Fibroblast of skin of scalp (primary cell): ENCODE results near the gene OSBPL5.

Experiments
- DNase-seq: peaks from one replicate; pipeline ENCODE4 v3.0.0-alpha.2; 2013

Gene OSBPL5

GRCh38 chr11:3148990-3149851 lies 15.9 kb downstream of the OSBPL5 start:
- no peak for DNase-seq

GRCh38 chr11:3148255-3148989 lies 16.7 kb downstream of the OSBPL5 start:
- DNase-seq: no peak

DNA sequence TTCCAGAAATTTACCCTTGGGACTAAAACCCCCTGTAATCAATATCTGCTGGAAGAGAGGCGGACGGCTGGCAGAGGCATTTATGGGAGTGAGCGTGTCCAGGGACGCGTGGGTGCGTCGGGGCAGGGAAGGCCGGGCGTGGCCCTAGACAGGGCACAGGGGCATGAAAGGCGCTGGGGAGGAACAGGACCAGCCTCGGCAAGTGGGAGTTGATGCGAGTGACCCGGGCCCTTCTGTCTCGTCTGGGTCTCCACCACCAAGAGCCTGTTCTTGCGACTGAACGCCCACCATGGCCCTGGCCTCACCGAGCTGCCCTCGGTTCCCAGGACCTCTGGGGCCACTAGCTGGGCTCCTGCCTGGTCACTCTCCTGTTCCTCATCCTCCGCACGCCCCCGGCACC lies 17.5 kb downstream of the OSBPL5 start:
- DNase-seq: no peak

- no peak for DNase-seq
Measured at GRCh38 chr11:3147257-3147619, 17.9 kb downstream of the OSBPL5 start.

DNA sequence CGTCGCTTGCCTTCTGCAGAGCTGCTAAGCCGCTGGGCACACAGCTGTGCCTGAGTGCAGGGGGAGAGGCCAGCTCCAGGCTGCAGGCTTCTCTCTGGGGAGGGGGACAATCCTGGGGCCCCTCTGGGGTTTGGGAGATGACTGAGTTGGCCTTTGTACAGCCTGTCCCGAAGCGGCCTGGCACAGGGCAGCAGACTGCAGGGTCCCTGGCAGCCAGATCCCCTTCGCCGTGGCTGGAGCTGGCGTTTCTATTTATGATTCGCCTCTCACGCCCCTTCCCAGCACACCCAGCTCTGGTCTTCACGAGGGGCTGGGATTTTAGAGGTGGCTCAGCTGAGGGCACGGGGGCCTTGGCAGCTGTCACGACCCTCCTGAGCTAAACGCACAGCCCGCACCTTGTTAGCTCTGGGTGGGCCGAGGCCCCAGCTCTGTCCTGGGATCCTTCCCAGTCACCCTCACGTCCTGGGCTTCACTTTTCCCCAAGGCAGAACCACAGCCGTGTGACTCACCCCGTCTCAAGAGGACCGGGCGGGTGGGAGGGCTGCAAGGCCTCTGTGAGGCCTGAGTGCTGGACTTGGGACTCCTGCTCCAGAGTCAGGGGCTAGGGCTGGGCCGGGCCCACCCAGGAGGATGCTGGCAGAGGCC lies 18.4 kb downstream of the OSBPL5 start:
- peak; percentile 52 for DNase-seq

DNA sequence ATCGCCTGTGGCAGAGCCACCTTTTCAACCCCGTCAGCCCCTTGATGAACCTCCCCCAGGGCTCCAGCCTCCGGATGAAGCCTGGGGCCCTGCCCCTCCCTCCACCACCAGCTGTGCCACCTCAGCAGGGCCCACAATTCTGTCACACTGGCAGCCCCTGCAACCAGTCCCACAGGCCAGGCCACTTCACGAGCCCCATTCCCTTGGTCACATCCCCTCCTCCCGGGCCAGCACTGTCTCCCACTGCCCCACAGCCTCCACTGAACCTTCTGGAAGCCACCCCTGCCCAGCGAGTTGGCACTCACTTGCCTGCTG lies 19.9 kb downstream of the OSBPL5 start:
- no peak for DNase-seq

DNA sequence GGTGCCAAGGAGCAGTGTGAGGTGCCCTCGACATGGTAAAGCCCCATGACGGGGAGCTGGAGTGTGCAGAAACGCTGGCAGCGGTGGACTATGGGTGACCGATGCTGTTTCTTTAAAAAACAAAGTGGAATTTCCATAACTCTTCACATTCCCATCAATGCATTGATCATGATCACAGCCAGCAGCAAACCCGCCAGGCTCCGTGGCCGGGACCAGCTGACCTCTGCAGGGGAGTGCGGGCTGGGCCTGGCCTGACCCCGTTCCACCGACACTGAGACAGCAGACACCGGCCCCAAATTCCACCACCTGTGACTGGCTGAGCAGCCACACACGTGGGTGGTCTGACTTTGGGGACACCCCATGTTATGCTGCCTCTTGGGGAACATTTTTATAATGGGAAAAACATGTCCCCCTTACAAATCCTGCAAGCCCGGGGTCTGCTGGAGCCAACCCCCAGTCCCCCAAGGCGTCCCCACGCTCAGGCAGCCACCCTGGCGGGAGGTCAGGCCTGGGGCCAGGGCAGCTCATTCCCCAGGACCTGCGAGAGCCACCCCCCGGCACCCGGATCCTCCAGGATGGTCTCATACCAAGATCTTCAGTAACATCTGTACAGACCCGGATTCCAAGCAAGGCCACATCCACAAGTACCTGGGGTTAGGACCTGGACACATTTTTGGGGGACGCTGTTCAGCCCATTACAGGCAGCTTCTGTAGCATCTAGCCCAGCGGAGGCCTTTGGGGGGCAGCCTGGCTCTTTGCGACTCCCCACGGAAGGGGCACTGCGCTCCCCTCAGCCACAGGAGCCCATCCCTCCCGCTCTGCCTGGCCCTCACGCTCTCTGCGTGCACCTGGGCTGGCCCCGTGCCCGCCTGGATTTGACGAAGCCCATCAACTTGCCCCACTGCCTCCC lies 20.6 kb downstream of the OSBPL5 start:
- no peak for DNase-seq

DNA sequence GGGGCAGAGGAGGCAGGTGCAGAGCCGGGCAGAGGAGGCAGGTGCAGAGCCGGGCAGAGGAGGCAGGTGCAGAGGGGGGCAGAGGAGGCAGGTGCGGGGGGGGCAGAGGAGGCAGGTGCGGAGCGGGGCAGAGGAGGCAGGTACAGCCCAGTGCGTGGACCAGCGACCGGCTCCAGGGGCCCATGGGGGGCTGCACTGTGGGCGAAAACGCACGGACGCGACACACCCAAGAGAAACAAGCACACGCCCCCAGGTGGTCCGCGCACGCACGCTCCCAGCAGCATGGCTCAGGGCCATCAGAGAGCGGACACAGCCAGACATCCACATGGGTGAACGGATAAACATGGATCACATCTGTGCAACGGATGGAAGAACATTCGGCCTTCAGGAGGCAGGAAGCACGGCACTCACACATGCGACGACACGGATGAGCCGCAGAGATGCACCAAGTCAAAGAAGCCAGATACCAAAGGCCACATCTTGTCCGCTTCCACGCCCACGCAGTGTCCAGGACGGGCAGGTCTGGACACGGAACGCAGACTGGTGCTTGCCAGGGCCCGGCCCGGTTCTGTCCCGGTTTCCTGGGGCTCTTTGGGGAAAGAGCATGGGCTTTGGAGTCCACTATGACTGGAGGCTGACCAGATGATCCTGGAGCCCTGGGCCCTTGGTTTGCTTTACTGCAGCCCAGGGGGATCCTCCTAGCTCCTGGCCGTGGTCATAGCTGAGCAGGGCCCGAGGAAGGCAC lies 21.8 kb downstream of the OSBPL5 start:
- DNase-seq: no peak

DNA sequence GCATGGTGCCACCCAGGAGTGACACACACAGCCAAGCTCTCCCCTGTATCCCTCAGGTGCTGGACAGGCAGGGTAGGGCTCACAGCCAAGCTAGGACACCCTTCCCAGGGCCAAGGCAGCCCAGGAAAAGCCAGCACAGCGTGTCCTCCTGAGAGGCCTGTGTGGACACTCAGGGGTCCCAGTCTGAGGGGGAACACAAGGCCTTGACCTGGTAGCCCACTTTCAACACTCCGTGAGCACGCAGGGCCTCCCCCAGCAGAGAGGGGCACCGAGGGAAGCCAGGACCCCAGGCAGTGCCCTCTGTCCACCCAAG lies 24.9 kb downstream of the OSBPL5 start:
- no peak for DNase-seq

GRCh38 chr11:3139481-3140290 lies 25.4 kb downstream of the OSBPL5 start:
- no peak for DNase-seq

DNA sequence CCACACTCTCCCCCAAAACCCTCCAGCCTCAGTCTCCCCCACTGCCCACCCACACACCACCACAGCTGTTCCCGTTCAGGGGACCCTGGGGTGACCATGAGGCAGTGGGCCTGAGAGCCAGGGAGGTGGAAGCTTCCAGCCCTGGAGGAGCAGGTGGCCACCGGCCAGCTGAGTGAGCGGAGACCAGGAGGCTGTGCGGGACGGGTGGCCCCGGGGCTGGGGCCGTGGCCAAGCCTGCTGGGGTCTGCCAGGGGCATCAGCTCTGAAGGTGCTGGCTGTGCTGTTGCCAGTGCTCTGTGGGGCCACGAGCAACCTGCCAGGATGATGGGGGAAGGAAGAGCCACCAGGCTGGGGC lies 26.0 kb downstream of the OSBPL5 start:
- DNase-seq: no peak

DNA sequence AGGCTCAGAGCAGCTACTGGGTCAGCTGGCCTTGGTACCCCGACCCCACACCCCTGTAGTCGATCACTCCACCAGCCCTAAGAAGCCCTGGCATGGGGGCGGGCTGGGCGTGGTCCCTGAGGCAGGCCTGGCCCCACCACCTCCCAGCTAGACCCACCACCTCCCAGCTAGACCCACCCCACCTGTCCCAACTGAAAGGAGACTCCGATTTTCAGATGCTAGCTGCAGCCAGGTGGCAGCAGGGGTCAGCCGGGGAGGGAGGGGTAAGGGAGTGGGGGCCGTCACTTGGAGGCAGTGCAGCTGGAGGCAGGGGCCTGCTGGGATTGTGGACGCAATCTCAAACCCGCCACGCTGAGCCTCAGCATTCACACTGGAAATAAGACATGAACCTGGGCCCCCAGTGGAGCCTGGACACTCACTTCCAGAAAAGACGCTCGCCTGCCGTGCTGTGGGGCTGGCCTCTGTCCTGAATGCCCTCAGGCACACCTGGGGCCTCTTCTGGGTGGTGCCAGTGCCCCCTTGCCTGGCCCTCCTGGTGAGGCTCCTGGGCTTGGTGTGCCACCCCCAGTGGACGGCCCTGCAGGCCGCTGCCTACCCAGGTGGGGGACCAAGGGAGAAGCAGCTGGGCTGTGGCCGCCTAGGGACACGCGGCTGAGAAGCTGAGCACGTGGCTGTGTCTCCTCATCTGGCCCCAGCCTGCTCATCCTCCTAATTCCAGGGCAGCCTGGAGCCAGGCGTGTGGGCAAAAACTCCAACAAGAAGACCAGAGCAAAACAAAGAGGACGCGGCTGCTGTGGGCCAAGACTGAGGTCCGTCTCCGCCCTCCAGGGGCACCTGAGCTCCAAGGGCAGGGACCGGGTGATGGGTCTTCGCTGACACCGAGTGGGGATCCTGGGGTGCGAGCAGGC lies 26.7 kb downstream of the OSBPL5 start:
- no peak for DNase-seq

DNA sequence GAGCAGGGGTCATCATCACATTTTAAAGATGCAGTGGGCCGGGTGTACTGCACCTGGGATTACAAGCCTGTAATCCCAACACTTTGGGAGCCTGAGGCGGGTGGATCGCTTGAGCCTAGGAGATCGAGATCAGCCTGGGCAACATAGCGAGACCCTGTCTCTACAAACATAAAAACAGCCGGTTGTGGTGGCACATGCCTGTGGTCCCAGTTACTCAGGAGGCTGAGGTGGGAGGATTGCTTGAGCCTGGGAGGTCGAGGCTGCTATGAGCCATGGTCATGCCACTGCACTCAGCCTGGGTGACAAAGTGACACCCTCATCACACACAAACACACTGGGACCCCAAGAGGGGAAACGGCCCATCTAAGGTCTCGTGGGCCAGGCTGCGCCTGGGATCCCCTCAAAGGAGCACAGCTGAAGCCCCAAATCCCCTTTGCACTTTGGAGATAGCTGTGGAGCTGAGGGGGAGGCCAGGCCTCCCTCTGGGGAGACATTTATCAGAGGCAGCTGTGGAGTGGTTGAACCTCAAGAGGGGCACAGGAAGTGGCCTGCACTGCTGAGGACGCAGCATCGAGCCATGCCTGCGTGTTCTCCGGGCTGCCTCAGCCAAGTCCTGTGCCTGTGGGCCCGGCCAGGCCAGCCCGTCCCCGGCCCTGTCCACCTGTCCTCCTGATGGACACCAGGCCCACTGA lies 27.5 kb downstream of the OSBPL5 start:
- no peak for DNase-seq

DNA sequence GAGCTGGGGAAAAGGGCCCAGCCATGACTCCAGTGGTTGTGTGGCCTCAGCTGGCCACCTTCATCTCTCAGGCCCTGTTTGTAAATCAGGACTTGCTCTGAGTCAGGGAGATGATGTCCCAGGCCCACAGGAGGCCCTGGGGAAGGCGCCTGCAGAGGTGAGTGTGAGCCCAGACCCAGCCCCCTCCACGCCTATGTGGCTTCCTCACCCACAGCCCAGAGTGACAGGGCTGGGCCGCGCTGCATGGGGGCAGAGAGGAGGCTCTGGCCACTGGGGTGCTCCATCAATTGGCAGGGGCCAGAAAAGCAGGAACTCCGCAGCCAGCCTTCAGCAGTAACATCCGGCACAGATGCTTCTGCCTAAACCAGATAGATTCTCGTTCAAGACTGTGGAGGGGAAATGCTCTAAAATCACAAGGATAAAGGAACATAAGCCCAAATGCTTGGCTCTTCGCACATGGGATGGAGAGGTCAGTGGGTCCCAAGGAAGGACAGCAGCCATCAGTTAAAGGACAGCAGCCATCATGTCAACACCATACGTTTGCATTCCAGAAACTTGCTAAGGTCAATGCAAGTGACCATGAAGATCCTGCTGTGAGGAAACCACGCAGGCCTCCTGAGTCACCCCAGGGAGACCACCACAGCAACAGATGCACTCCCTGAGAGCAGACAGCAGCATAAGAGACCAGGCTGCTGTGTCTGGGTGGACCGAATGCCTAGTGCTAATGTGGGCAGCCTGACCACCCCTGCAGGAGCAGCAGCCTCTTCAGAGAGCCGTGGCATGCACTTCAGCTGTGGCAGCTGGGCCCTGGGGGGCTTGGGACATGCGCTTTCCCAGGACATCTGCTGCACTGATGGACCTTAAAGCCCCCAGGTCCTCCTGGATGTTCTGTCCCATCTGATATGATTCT lies 28.3 kb downstream of the OSBPL5 start:
- peak; percentile 22 for DNase-seq

DNA sequence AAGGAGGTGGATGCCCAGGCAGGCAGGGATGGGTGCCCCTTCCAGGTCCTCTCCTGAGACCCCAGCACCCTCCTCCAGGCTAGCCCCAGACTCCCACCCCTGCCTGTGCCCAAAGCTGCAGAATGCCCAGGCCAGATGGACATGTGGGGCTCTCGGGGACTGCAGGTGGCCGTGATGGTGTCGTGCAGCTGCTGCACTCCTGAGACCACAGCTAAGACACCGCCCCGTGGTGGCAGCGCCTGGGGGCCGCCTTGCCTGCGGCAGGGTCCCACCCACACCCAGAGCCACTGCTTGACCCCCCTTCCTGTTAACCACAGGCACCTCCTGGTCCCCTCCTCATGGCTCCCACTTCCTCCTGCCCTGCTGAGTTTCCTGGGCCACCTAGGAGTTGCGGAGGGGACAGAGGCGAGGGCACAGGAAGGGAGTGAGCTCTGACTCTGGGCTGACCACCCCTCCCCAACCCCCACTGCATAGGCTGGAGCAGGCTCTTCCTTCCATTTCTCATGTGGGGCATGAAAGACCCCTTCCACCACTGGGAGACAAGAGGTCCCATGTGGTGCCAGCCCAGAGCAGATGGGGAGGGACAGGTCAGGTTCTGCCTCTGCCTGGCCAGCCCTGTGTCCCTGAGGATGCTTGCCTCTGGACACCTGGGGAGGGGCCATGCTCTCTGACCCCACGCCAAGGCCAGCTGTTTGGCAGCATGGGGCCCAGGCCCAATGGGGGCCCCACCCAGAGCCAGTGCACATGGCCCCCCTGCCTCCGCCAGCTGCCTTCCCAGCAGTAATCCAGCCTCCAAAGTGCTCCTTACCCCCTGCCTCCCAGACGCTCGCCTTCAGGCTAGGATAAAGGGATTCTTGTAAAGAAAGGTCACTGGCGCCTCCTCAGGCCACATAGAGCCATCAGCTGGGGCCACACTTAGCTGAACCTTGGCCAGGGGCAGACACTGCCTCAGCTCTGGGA lies 29.3 kb downstream of the OSBPL5 start:
- DNase-seq: no peak

DNA sequence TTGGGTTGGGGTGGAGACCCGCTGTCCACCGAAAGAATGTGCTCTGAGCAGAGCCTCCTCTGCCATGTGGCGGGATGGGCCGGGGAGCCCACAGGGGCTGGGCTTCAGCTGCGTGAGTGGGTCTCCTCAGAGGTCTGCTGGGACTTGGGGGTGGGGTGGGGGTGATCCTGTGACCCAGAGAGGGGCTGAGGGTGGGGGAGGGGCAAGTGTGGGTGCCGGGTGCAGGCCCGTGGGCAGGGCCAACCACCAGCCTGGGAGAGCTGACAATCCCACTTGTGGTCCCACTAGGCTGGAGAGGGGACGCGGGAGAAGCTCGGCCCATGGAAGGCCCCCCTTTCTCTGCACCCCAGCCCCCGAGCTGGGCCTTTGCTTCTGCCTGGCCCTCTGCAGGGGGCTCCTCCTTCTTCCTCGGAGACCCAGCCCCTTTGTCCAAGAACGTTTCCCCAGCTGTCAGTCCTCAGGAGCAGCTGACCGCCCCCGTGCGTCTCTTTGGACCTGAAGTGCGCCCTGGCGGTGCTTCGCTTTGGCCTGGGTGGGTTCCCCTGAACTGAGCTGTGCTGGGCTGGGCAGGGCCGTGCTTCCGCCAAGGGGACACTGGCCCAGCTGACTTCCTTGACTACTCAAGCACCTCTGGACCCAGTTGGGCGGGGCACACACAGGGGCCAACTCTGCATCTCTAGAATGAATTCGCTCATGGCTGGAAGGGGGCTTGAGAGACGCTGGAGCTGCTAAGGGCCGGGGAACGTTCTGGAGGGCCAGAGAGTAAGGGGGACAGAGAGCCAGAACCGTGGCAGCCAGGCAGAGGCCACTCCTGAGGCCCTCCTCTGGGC lies 30.2 kb downstream of the OSBPL5 start:
- DNase-seq: no peak
